Transverse colon (tissue), 4 donors: Measurements from ENCODE around the gene LMAN1L.

Experiments
- CTCF ChIP-seq, 5 experiments: fragments of 200-600 bp in 3 of 5; fragments of 450-650 bp in 2 of 5; sonication (generic) in 3 of 5; IDR thresholded peaks; 1 replicate in 2 of 5; 2 replicates in 3 of 5; pipeline ENCODE4 v1.5.1; 2016 to 2017; ENCODE audit warnings: antibody characterized with exemption in 5 of 5, inconsistent platforms in 3 of 5, mild to moderate bottlenecking in 2 of 5, moderate library complexity in 1 of 5
- POLR2A ChIP-seq: fragments of 450-650 bp; IDR thresholded peaks from one replicate; pipeline ENCODE4 v1.6.1; 2016; ENCODE audit warnings: antibody characterized with exemption, mild to moderate bottlenecking, moderate library complexity
- POLR2AphosphoS5 ChIP-seq, 3 donors: sonication (generic); formaldehyde crosslinking; IDR thresholded peaks; one replicate each; pipeline ENCODE4 v1.6.1; 2016; ENCODE audit warnings: antibody characterized with exemption in 3 of 3

DNA sequence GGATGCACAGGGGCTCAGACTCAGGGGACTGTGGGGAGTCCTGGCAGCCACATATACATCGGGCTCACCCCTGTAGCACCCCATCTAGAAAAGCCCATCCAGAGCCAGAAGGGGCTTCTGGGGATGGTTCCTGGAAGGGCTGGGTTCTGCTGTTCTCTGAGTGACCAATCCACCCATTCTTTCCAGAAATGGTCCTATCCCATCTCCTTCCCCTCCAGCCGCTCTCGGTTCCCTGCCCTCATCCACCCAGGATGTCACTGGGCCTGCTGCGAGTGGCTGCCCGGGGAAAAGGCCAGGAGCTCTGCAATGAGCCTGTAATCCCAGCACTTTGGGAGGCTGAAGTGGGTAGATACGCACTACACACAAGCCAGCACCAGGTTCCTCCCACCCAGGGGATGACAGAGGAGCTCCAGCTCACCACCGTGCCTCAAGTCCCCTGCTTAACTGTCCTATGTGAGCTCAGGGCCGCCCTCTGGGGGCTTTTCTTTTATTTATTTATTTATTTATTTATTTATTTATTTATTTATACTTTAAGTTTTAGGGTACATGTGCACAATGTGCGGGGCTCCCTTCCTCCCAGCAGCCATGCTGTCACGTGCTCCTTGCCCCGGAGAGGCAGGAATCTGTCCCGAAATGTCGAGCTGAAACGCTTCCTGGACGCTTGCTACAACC is 44.4 kb upstream of the LMAN1L start:
- TF ChIP-seq CTCF (IDR thresholded peaks at IDR 0.05) (no peak), POLR2AphosphoS5 (IDR thresholded peaks at IDR 0.05) (no peak), POLR2A (no peak)
